ENCODE data around the gene NUBPL.
"Not testable (repeated sequence)": the region's sequence is repeated elsewhere in the genome, so short reads cannot be mapped to it uniquely, and the experiment has no call there.

Gene NUBPL

GRCh38 chr14:31880935-31881334 is 319.7 kb downstream of the NUBPL start:
- no peaks in the 10 kb centered on the region for H3K9me3 ChIP-seq (ENCODE audit: control insufficient read depth in 1 of 2, low read length in 2 of 2)
- no peaks in the 10 kb centered on the region for H3K27me3 ChIP-seq (ENCODE audit: control insufficient read depth in 1 of 2, insufficient read depth in 2 of 2, low read length in 2 of 2)
- no peak overlapping the region for H3K27ac ChIP-seq (ENCODE audit: low read depth, low read length)
- H3K4me3 ChIP-seq (ENCODE audit: low read depth in 1 of 2, low read length in 2 of 2): no peak overlapping the region
- no peak overlapping the region for H3K9ac ChIP-seq (ENCODE audit: low read depth in 1 of 2, low read length in 2 of 2)
- H3K36me3 ChIP-seq (ENCODE audit: control insufficient read depth in 1 of 2, insufficient read depth in 2 of 2, low read length in 2 of 2): no peaks in the 10 kb centered on the region
- H3K4me1 ChIP-seq (ENCODE audit: control insufficient read depth in 1 of 2, insufficient read depth in 2 of 2, low read length in 2 of 2): no peaks in the 10 kb centered on the region

DNA sequence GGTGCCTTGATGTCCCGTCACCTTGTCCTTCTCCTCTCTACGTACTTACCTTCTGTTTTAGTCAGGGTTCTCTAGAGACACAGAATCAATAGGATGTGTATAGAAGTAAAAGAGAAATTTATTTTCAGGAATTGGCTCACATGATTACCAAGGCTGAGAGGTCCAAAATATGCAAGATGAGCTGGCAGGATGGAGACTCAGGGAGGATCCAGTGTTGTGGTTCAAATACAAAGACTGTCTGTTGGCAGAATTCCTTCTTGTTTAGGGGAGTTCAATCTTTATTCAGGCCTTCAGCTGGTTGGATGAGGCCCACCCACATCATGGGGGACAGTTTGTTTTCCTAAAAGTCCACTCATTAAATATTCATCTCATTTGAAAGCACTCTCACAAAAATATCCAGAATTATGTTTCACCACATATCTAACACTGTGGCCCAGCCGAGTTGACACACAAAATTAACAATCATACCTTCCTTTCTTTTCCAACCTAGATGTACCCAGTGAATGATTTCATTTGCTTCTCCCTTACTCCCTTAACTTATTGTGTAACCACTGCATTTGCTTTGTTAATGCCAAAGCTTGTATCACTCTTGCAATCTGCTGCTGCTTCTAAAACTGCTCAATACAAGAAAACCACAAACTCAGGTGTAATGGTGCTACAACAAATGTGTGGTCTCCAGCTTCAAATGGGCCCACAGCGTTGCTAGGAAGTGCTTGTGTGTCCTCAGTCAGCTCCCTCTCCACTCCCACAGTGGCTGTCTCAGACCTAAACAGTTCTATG is 320.5 kb downstream of the NUBPL start:
- Histone ChIP-seq H3K9ac (ENCODE audit: low read depth in 1 of 2, low read length in 2 of 2) (no peak overlapping the region), H3K4me3 (ENCODE audit: low read depth in 1 of 2, low read length in 2 of 2) (no peak overlapping the region), H3K36me3 (ENCODE audit: control insufficient read depth in 1 of 2, insufficient read depth in 2 of 2, low read length in 2 of 2) (no peaks in the 10 kb centered on the region), H3K27ac (ENCODE audit: low read depth, low read length) (no peak overlapping the region), H3K9me3 (ENCODE audit: control insufficient read depth in 1 of 2, low read length in 2 of 2) (no peaks in the 10 kb centered on the region), H3K27me3 (ENCODE audit: control insufficient read depth in 1 of 2, insufficient read depth in 2 of 2, low read length in 2 of 2) (no peaks in the 10 kb centered on the region), H3K4me1 (ENCODE audit: control insufficient read depth in 1 of 2, insufficient read depth in 2 of 2, low read length in 2 of 2) (no peaks in the 10 kb centered on the region)

- H3K4me3 ChIP-seq (ENCODE audit: low read depth in 1 of 2, low read length in 2 of 2): no peak overlapping the region
- no peaks in the 10 kb centered on the region for H3K27me3 ChIP-seq (ENCODE audit: control insufficient read depth in 1 of 2, insufficient read depth in 2 of 2, low read length in 2 of 2)
- no peak overlapping the region for H3K9ac ChIP-seq (ENCODE audit: low read depth in 1 of 2, low read length in 2 of 2)
- no peaks in the 10 kb centered on the region for H3K4me1 ChIP-seq (ENCODE audit: control insufficient read depth in 1 of 2, insufficient read depth in 2 of 2, low read length in 2 of 2)
- H3K9me3 ChIP-seq (ENCODE audit: control insufficient read depth in 1 of 2, low read length in 2 of 2): no peaks in the 10 kb centered on the region
- no peak overlapping the region for H3K27ac ChIP-seq (ENCODE audit: low read depth, low read length)
- H3K36me3 ChIP-seq (ENCODE audit: control insufficient read depth in 1 of 2, insufficient read depth in 2 of 2, low read length in 2 of 2): no peaks in the 10 kb centered on the region
Measured at GRCh38 chr14:31884238-31884637, 323.0 kb downstream of the NUBPL start.

GRCh38 chr14:31884776-31885379 is 323.7 kb downstream of the NUBPL start:
- Histone ChIP-seq H3K27me3 (ENCODE audit: control insufficient read depth in 1 of 2, insufficient read depth in 2 of 2, low read length in 2 of 2) (no peaks in the 10 kb centered on the region), H3K9ac (ENCODE audit: low read depth in 1 of 2, low read length in 2 of 2) (no peak overlapping the region), H3K9me3 (ENCODE audit: control insufficient read depth in 1 of 2, low read length in 2 of 2) (no peaks in the 10 kb centered on the region), H3K27ac (ENCODE audit: low read depth, low read length) (no peak overlapping the region), H3K4me3 (ENCODE audit: low read depth in 1 of 2, low read length in 2 of 2) (no peak overlapping the region), H3K4me1 (ENCODE audit: control insufficient read depth in 1 of 2, insufficient read depth in 2 of 2, low read length in 2 of 2) (no peaks in the 10 kb centered on the region), H3K36me3 (ENCODE audit: control insufficient read depth in 1 of 2, insufficient read depth in 2 of 2, low read length in 2 of 2) (no peaks in the 10 kb centered on the region)

GRCh38 chr14:31886156-31886835 is 325.1 kb downstream of the NUBPL start:
- Histone ChIP-seq H3K27me3 (ENCODE audit: control insufficient read depth in 1 of 2, insufficient read depth in 2 of 2, low read length in 2 of 2) (no peaks in the 10 kb centered on the region), H3K4me1 (ENCODE audit: control insufficient read depth in 1 of 2, insufficient read depth in 2 of 2, low read length in 2 of 2) (no peaks in the 10 kb centered on the region), H3K36me3 (ENCODE audit: control insufficient read depth in 1 of 2, insufficient read depth in 2 of 2, low read length in 2 of 2) (no peaks in the 10 kb centered on the region), H3K4me3 (ENCODE audit: low read depth in 1 of 2, low read length in 2 of 2) (no peak overlapping the region), H3K27ac (ENCODE audit: low read depth, low read length) (no peak overlapping the region), H3K9ac (ENCODE audit: low read depth in 1 of 2, low read length in 2 of 2) (no peak overlapping the region), H3K9me3 (ENCODE audit: control insufficient read depth in 1 of 2, low read length in 2 of 2) (no peaks in the 10 kb centered on the region)

GRCh38 chr14:31887929-31888580 is 326.9 kb downstream of the NUBPL start:
- Histone ChIP-seq H3K27me3 (ENCODE audit: control insufficient read depth in 1 of 2, insufficient read depth in 2 of 2, low read length in 2 of 2) (no peaks in the 10 kb centered on the region), H3K9me3 (ENCODE audit: control insufficient read depth in 1 of 2, low read length in 2 of 2) (no peaks in the 10 kb centered on the region), H3K4me1 (ENCODE audit: control insufficient read depth in 1 of 2, insufficient read depth in 2 of 2, low read length in 2 of 2) (no peaks in the 10 kb centered on the region), H3K4me3 (ENCODE audit: low read depth in 1 of 2, low read length in 2 of 2) (no peak overlapping the region), H3K27ac (ENCODE audit: low read depth, low read length) (no peak overlapping the region), H3K9ac (ENCODE audit: low read depth in 1 of 2, low read length in 2 of 2) (no peak overlapping the region), H3K36me3 (ENCODE audit: control insufficient read depth in 1 of 2, insufficient read depth in 2 of 2, low read length in 2 of 2) (no peaks in the 10 kb centered on the region)

DNA sequence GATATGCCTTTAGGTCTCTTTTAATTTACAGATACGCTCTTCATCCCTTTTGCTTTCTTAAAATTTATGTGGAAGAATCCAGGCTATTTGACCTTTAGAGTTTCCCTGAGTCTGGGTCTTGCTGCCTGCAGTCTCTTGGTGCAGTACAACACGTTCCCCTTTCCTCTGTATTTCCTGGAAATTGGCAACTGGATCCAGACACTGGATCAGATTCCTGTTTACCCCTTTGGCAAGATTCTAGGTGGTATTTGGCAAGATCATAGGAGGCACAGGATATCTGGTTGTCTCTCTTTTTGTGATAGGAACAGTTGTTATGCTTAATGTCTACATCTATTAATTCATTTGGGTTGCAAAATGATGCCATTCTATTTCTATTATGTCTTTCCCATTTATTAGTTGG is 328.1 kb downstream of the NUBPL start:
- Histone ChIP-seq H3K27me3 (ENCODE audit: control insufficient read depth in 1 of 2, insufficient read depth in 2 of 2, low read length in 2 of 2) (no peaks in the 10 kb centered on the region), H3K36me3 (ENCODE audit: control insufficient read depth in 1 of 2, insufficient read depth in 2 of 2, low read length in 2 of 2) (no peaks in the 10 kb centered on the region)

DNA sequence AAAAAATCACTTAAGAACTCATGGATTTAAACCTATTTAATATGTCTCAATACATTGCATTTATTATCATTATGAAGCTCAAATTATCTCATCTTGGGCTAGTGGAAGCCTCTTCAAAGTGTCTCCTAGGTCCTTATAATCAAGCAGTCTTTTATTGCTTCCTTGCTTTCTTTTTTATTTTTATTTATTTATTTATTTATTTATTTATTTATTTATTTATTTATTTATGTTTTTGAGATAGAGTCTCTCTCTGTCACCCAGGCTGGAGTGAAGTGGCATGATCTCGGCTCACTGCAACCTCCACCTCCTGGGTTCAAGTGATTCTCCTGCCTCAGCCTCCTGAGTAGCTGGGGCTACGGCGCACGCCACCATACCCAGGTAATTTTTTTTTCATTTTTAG is 329.0 kb downstream of the NUBPL start:
- not testable (repeated sequence) for H3K36me3 ChIP-seq (ENCODE audit: control insufficient read depth in 1 of 2, insufficient read depth in 2 of 2, low read length in 2 of 2); H3K27me3 ChIP-seq (ENCODE audit: control insufficient read depth in 1 of 2, insufficient read depth in 2 of 2, low read length in 2 of 2); H3K9me3 ChIP-seq (ENCODE audit: control insufficient read depth in 1 of 2, low read length in 2 of 2); H3K4me1 ChIP-seq (ENCODE audit: control insufficient read depth in 1 of 2, insufficient read depth in 2 of 2, low read length in 2 of 2); H3K4me3 ChIP-seq (ENCODE audit: low read depth in 1 of 2, low read length in 2 of 2); H3K9ac ChIP-seq (ENCODE audit: low read depth in 1 of 2, low read length in 2 of 2); H3K27ac ChIP-seq (ENCODE audit: low read depth, low read length)

More for the DNA sequence above, 328.1 kb downstream of the NUBPL start:
- no peak overlapping the region for H3K9ac ChIP-seq (ENCODE audit: low read depth in 1 of 2, low read length in 2 of 2)
- no peaks in the 10 kb centered on the region for H3K4me1 ChIP-seq (ENCODE audit: control insufficient read depth in 1 of 2, insufficient read depth in 2 of 2, low read length in 2 of 2)
- no peak overlapping the region for H3K27ac ChIP-seq (ENCODE audit: low read depth, low read length)
- no peak overlapping the region for H3K4me3 ChIP-seq (ENCODE audit: low read depth in 1 of 2, low read length in 2 of 2)
- H3K9me3 ChIP-seq (ENCODE audit: control insufficient read depth in 1 of 2, low read length in 2 of 2): no peaks in the 10 kb centered on the region

DNA sequence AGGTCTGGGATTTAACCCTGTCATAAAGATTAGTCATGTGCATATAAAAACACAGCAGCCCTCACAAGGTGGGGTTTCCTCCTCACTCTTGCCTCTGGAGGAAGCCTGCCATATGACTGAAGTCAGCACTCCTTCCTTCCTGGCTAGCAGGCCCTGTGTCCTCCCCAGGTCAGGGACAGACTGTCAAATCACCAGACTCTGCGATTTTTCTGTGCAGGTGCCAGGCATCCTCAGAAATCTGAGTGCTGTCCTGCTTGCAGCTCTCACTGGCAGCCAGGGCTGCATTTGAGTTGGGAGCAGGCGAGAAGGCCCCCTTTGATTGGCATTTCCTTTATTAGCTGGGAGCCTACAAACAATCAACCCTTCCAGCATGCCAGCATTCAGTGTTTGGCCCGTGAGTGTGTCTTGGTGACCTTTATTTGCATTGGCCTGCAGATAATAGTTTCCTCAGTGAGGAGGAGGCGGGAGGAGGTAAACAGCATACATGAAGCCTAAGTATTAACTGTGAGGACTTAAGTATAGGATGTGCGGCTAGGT is 332.1 kb downstream of the NUBPL start:
- Histone ChIP-seq H3K4me1 (ENCODE audit: control insufficient read depth in 1 of 2, insufficient read depth in 2 of 2, low read length in 2 of 2) (no peaks in the 10 kb centered on the region), H3K27me3 (ENCODE audit: control insufficient read depth in 1 of 2, insufficient read depth in 2 of 2, low read length in 2 of 2) (no peaks in the 10 kb centered on the region), H3K4me3 (ENCODE audit: low read depth in 1 of 2, low read length in 2 of 2) (no peak overlapping the region), H3K27ac (ENCODE audit: low read depth, low read length) (no peak overlapping the region), H3K36me3 (ENCODE audit: control insufficient read depth in 1 of 2, insufficient read depth in 2 of 2, low read length in 2 of 2) (no peaks in the 10 kb centered on the region), H3K9me3 (ENCODE audit: control insufficient read depth in 1 of 2, low read length in 2 of 2) (no peaks in the 10 kb centered on the region), H3K9ac (ENCODE audit: low read depth in 1 of 2, low read length in 2 of 2) (no peak overlapping the region)

GRCh38 chr14:31894351-31894750 is 333.1 kb downstream of the NUBPL start:
- H3K36me3 ChIP-seq (ENCODE audit: control insufficient read depth in 1 of 2, insufficient read depth in 2 of 2, low read length in 2 of 2): no peaks in the 10 kb centered on the region
- H3K9me3 ChIP-seq (ENCODE audit: control insufficient read depth in 1 of 2, low read length in 2 of 2): no peaks in the 10 kb centered on the region
- H3K27me3 ChIP-seq (ENCODE audit: control insufficient read depth in 1 of 2, insufficient read depth in 2 of 2, low read length in 2 of 2): no peaks in the 10 kb centered on the region
- no peak overlapping the region for H3K9ac ChIP-seq (ENCODE audit: low read depth in 1 of 2, low read length in 2 of 2)
- no peaks in the 10 kb centered on the region for H3K4me1 ChIP-seq (ENCODE audit: control insufficient read depth in 1 of 2, insufficient read depth in 2 of 2, low read length in 2 of 2)
- no peak overlapping the region for H3K4me3 ChIP-seq (ENCODE audit: low read depth in 1 of 2, low read length in 2 of 2)
- H3K27ac ChIP-seq (ENCODE audit: low read depth, low read length): no peak overlapping the region
